DND-41 (cell line): ENCODE measurements around the gene CBY1.

Experiments used
- ATAC-seq: fragments of 200-7000 bp; cut with Tn5 transposase; 3 replicates; pipeline ENCODE4 v1.9.1; 2021; ENCODE audit warnings: low read depth; ENCODE audit not compliant: insufficient read depth
- DNase-seq: peaks from one replicate; pipeline ENCODE4 v3.0.0-alpha.2; 2020
- H2AFZ ChIP-seq: 2 replicates; pipeline ENCODE4 v1.6.0; 2012; ENCODE audit warnings: low read depth, low read length
- H3K27ac ChIP-seq: 2 replicates; pipeline ENCODE4 v1.5.1; 2012; ENCODE audit warnings: low read length, inconsistent platforms
- H3K27me3 ChIP-seq: fragments of 200-600 bp; sonication (generic); 2 replicates; pipeline ENCODE4 v1.6.0; 2012; ENCODE audit warnings: low read length, mild to moderate bottlenecking, inconsistent platforms; ENCODE audit not compliant: insufficient read depth, poor library complexity
- H3K36me3 ChIP-seq: 2 replicates; pipeline ENCODE4 v1.5.1; 2012; ENCODE audit warnings: low read length, inconsistent platforms; ENCODE audit not compliant: insufficient read depth
- H3K4me1 ChIP-seq: 2 replicates; pipeline ENCODE4 v1.5.1; 2012; ENCODE audit warnings: mild to moderate bottlenecking, low read length; ENCODE audit not compliant: insufficient read depth
- H3K4me2 ChIP-seq: 2 replicates; pipeline ENCODE4 v1.6.0; 2012; ENCODE audit warnings: mild to moderate bottlenecking, moderate library complexity, low read length, inconsistent platforms; ENCODE audit not compliant: insufficient read depth
- H3K4me3 ChIP-seq, 2 experiments: fragments of 200-600 bp in 1 of 2; shearing (Covaris generic) in 1 of 2; 2 replicates each; pipeline ENCODE4 v1.5.1; 2012 to 2016; ENCODE audit warnings: inconsistent platforms in 2 of 2, low read length in 2 of 2, mild to moderate bottlenecking in 2 of 2, low read depth in 1 of 2, moderate library complexity in 1 of 2
- H3K79me2 ChIP-seq: 2 replicates; pipeline ENCODE4 v1.6.0; 2012; ENCODE audit warnings: low read length, inconsistent platforms; ENCODE audit not compliant: insufficient read depth
- H3K9ac ChIP-seq: 2 replicates; pipeline ENCODE4 v1.6.0; 2012; ENCODE audit warnings: low read depth, mild to moderate bottlenecking, inconsistent platforms, low read length, moderate library complexity
- H3K9me3 ChIP-seq: 2 replicates; pipeline ENCODE4 v1.5.1; 2012; ENCODE audit warnings: low read length, moderate library complexity, mild to moderate bottlenecking, inconsistent platforms; ENCODE audit not compliant: insufficient read depth, severe bottlenecking
- H4K20me1 ChIP-seq: 2 replicates; pipeline ENCODE4 v1.6.0; 2012; ENCODE audit warnings: low read length; ENCODE audit not compliant: insufficient read depth
- EZH2 ChIP-seq: IDR thresholded peaks from 3 replicates; pipeline ENCODE4 v1.6.1; 2012; ENCODE audit warnings: borderline replicate concordance, low read depth, mild to moderate bottlenecking, moderate library complexity, low read length, inconsistent platforms; ENCODE audit not compliant: severe bottlenecking
- TF ChIP-seq, protein P1 (sequence below): IDR thresholded peaks from 2 replicates; pipeline ENCODE4 v1.5.1; 2012; ENCODE audit warnings: borderline replicate concordance, low read length, moderate library complexity, mild to moderate bottlenecking; ENCODE audit not compliant: poor library complexity, severe bottlenecking; ENCODE audit errors: extremely low read depth

The CBY1 gene

DNA sequence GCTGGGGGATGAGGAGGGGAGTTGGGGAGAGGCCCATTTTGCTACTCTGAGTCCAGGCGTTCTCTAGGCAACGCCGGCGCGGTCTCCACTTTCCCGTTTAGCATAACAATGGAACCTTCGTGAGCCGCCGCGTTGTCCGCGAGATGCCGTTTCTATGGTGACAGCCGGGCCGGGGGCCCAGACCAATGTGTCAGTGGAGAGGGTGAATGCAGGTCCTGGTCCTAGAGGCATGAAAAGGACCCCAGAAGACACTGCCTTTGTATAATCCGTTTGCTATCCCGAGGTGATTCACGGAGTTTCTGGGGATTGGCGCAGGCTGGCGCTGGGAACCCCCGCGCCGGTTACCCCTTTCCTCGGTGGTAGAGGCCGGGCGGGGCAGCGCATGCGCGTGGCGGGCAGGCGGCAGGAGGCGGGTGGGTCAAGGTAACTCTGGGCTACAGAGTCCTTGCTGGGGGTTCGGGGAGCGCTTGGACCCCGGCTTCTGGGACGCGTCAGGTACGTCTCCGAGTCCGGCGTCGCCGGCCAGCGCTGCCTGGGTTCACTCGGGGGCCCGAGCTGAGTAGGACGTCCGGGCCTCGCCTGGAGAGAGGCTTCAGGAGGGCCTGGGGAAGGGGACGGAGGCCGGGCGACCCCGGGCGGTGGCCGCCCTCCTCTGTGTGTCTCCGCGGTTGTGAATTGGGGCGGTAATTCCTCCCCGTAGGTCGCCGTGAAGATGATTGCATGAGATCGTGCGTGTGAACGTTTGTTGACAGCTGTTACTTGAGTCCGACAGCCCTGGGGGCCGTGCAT lies at the start of gene CBY1, which contains the start of gene FAM227A:
Gene CBY1 (plus strand): TSS at position 383 of the 789 bp plus-strand sequence. CDS start 11,417 bp downstream, outside the sequence.
Gene FAM227A (minus strand): TSS at position 137 of the 789 bp plus-strand sequence. CDS start 6,224 bp downstream, outside the sequence.
- H3K4me3 ChIP-seq = peak within 1 kb of the TSS; percentile 71 to 87
- TF ChIP-seq EZH2 = no peak
- TF ChIP-seq, protein P1, sequence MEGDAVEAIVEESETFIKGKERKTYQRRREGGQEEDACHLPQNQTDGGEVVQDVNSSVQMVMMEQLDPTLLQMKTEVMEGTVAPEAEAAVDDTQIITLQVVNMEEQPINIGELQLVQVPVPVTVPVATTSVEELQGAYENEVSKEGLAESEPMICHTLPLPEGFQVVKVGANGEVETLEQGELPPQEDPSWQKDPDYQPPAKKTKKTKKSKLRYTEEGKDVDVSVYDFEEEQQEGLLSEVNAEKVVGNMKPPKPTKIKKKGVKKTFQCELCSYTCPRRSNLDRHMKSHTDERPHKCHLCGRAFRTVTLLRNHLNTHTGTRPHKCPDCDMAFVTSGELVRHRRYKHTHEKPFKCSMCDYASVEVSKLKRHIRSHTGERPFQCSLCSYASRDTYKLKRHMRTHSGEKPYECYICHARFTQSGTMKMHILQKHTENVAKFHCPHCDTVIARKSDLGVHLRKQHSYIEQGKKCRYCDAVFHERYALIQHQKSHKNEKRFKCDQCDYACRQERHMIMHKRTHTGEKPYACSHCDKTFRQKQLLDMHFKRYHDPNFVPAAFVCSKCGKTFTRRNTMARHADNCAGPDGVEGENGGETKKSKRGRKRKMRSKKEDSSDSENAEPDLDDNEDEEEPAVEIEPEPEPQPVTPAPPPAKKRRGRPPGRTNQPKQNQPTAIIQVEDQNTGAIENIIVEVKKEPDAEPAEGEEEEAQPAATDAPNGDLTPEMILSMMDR = peak; percentile 5

DNA sequence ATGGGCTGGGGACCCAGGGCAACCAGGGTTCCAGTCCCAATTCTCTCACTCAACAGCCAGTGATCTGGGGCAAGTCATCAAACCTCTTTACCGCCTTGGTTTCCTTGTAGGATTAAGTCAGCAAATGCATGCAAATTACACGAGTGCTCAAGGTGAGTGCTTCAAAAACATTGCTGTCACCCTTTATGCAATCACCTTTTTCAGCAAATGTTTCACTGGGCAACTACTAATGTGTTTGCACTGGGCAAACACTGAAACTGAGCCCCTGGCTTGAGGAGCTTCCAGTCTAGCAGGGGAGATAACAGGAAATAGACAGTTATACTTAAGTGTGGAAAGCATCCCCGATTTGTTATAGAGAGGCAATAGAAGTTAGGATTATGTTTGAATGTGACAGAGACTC lies 48.8 kb upstream of the CBY1 start:
- Histone ChIP-seq H3K9me3 (no peaks in the 10 kb centered on the region), H4K20me1 (no peaks in the 10 kb centered on the region), H2AFZ (no peak overlapping the region), H3K4me2 (no peak overlapping the region), H3K27ac (no peak overlapping the region), H3K4me1 (no peaks in the 10 kb centered on the region), H3K79me2 (no peaks in the 10 kb centered on the region), H3K36me3 (no peaks in the 10 kb centered on the region), H3K27me3 (no peaks in the 10 kb centered on the region), H3K9ac (no peak overlapping the region), H3K4me3 (no peak overlapping the region)
- ATAC-seq = no peak
- DNase-seq = no peak
- no peak for TF ChIP-seq EZH2
- TF ChIP-seq, protein P1 = no peak

More for the DNA sequence above, at the start of gene CBY1, which contains the start of gene FAM227A:
- Histone ChIP-seq H3K27ac (peak within 1 kb of the TSS; percentile 98), H3K9ac (peak within 1 kb of the TSS; percentile 77), H3K4me2 (peak within 1 kb of the TSS; percentile 92), H3K27me3 (no peaks in the 10 kb centered on the region), H3K9me3 (no peaks in the 10 kb centered on the region), H4K20me1 (no peaks in the 10 kb centered on the region; the same call in 1 of the 2 replicates), H3K4me1 (peaks cover 20% of the 10 kb centered on the region), H2AFZ (peak within 1 kb of the TSS; percentile 90), H3K36me3 (peaks cover 6% of the 10 kb centered on the region), H3K79me2 (peaks cover 23% of the 10 kb centered on the region)
- peak; percentile 81 for DNase-seq
- ATAC-seq = peak; percentile 84

DNA sequence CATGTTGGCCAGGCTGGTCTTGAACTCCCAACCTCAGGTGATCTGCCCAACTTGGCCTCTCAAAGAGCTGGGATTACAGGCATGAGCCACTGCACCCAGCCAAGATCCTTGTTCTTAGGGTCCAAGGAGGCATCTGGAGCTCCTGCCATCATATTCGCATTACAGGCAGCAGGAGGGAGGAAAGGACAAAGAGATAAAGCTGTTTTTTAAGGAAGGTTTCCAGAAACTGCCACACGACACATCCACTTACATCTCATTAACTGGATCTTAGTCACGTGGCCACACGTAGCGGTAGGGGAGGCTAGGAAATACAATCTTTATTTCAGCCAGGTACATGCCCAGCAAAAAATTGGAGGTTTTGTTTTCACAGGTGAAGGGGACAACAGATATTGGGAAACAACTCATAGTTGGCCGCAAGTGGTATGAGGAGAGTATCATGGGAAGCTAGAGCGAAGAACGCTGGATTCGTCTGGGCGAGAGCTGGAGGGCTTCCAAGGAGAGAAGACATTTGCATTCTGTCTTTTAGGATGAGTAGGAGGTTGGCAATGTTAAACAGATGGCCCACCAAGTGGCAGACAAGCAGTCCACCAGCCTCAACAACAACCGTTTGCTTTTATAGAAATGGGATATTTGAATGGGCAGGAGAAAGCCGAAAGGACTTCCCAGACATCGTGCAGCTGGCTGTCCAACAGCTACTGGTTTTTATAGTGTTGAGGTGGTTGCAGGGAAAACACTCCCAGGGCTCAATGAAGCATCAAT lies 47.3 kb upstream of the CBY1 start:
- no peaks in the 10 kb centered on the region for H3K27me3 ChIP-seq
- H3K36me3 ChIP-seq = no peaks in the 10 kb centered on the region
- no peaks in the 10 kb centered on the region for H4K20me1 ChIP-seq
- H3K4me1 ChIP-seq = no peaks in the 10 kb centered on the region
- TF ChIP-seq EZH2 = no peak
- TF ChIP-seq, protein P1 = no peak
- H3K79me2 ChIP-seq = no peaks in the 10 kb centered on the region
- DNase-seq = no peak
- H3K4me3 ChIP-seq = no peak overlapping the region
- no peaks in the 10 kb centered on the region for H3K9me3 ChIP-seq
- H3K4me2 ChIP-seq = no peak overlapping the region
- no peak for ATAC-seq
- no peak overlapping the region for H3K9ac ChIP-seq
- no peak overlapping the region for H3K27ac ChIP-seq
- H2AFZ ChIP-seq = no peak overlapping the region
